Vagina (tissue), 2 donors: Measurements from ENCODE around the gene ACOXL. TPM values are rescaled to one million over a fixed set of nuclear protein-coding genes. Genes with fewer than 3 reads are reported as not detected.

Experiments used
- DNase-seq, 2 donors: peaks; one replicate each; pipeline ENCODE4 v3.0.0-alpha.2; 2017; ENCODE audit errors: extremely low spot score in 2 of 2
- H3K27ac ChIP-seq: fragments of 200-600 bp; sonication (generic); one replicate; pipeline ENCODE4 v1.5.1; 2019
- H3K27me3 ChIP-seq: fragments of 200-600 bp; sonication (generic); one replicate; pipeline ENCODE4 v1.5.1; 2019
- H3K36me3 ChIP-seq, 2 donors: fragments of 200-600 bp; sonication (generic); one replicate each; pipeline ENCODE4 v1.5.1; 2017 to 2019
- H3K4me1 ChIP-seq: fragments of 200-600 bp; sonication (generic); one replicate; pipeline ENCODE4 v1.5.1; 2019
- H3K4me3 ChIP-seq, 2 donors: fragments of 200-600 bp; sonication (generic); 1 replicate in 1 of 2; 2 replicates in 1 of 2; pipeline ENCODE4 v1.5.1; 2016 to 2019
- H3K9me3 ChIP-seq: fragments of 200-600 bp; sonication (generic); one replicate; pipeline ENCODE4 v1.5.1; 2019
- POLR2A ChIP-seq, 2 donors: fragments of 450-650 bp; IDR thresholded peaks; one replicate each; pipeline ENCODE4 v1.6.1; 2017; ENCODE audit warnings: antibody characterized with exemption in 2 of 2, mild to moderate bottlenecking in 2 of 2, moderate library complexity in 2 of 2
- POLR2AphosphoS5 ChIP-seq, 2 donors: sonication (generic); formaldehyde crosslinking; IDR thresholded peaks; one replicate each; pipeline ENCODE4 v1.9.0; 2017; ENCODE audit warnings: antibody characterized with exemption in 2 of 2, mild to moderate bottlenecking in 2 of 2, low read depth in 1 of 2; ENCODE audit not compliant: insufficient read depth in 1 of 2
- intact Hi-C: fragments of 100-400 bp; cut with DNase I; formaldehyde crosslinking; loops from one replicate; pipeline ENCODE4 v1.15.1; 2023
- total RNA-seq: library from RNA; depleted of rRNA; stranded (reverse); fragments of >200 nt; gene quantifications from one replicate; pipeline ENCODE4 v1.2.3, GENCODE V29; 2016
- TF ChIP-seq, protein P1 (sequence below), 3 experiments: fragments of 450-650 bp in 2 of 3; fragments of 200-600 bp in 1 of 3; sonication (generic) in 1 of 3; IDR thresholded peaks; one replicate each; pipeline ENCODE4 v1.5.1; 2017 to 2019; ENCODE audit warnings: antibody characterized with exemption in 3 of 3, mild to moderate bottlenecking in 2 of 3, moderate library complexity in 2 of 3

Gene ACOXL
- total RNA-seq, 1 donor from 2014 or later, result not detected

DNA sequence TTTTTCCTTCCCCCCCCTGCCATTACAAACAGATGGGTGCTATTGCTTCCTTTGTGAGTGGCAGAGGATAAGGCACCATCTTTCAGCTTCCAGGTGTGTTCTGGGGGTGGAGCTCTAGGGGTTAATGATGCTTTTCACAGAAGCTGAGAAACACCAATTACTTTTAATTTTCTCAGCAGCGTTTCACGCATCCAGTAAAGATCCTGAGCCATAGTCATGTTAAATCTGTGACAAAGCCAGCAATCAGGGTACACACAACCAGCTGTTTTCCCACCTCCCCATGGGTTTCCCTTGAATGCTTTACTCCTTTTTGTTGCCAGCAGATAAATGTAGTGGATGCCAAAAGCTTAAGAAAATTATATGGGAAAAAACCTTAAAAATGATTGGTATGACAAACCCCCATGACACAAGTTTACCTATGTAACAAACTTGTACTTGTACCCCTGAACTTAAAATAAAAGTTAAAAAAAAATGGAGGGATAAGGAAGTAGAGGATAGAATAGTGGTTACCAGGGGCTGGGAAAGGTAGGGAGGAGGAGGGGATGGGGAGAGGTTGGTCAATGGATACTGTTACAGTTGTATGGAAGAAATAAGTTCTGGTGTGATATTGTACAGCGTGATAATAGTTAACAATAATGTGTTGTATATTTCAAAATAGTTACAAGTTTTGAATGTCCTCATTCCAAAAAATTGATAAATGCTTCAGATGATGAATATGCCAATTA, 70.0 kb downstream of the ACOXL start:
- no peaks in the 10 kb centered on the region for H3K36me3 ChIP-seq
- H3K4me1 ChIP-seq, result no peaks in the 10 kb centered on the region
- TF ChIP-seq POLR2A (IDR thresholded peaks at IDR 0.05), result no peak
- no peak for TF ChIP-seq POLR2AphosphoS5 (IDR thresholded peaks at IDR 0.05; ENCODE audit: insufficient read depth in 1 of 2, low read depth in 1 of 2)
- TF ChIP-seq, protein P1, sequence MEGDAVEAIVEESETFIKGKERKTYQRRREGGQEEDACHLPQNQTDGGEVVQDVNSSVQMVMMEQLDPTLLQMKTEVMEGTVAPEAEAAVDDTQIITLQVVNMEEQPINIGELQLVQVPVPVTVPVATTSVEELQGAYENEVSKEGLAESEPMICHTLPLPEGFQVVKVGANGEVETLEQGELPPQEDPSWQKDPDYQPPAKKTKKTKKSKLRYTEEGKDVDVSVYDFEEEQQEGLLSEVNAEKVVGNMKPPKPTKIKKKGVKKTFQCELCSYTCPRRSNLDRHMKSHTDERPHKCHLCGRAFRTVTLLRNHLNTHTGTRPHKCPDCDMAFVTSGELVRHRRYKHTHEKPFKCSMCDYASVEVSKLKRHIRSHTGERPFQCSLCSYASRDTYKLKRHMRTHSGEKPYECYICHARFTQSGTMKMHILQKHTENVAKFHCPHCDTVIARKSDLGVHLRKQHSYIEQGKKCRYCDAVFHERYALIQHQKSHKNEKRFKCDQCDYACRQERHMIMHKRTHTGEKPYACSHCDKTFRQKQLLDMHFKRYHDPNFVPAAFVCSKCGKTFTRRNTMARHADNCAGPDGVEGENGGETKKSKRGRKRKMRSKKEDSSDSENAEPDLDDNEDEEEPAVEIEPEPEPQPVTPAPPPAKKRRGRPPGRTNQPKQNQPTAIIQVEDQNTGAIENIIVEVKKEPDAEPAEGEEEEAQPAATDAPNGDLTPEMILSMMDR (IDR thresholded peaks at IDR 0.05), result no peak
- intact Hi-C loops, result no loop called here
- no peak for DNase-seq
- H3K27ac ChIP-seq, result no peak overlapping the region
- no peak overlapping the region for H3K4me3 ChIP-seq
- no peaks in the 10 kb centered on the region for H3K9me3 ChIP-seq
- no peaks in the 10 kb centered on the region for H3K27me3 ChIP-seq

DNA sequence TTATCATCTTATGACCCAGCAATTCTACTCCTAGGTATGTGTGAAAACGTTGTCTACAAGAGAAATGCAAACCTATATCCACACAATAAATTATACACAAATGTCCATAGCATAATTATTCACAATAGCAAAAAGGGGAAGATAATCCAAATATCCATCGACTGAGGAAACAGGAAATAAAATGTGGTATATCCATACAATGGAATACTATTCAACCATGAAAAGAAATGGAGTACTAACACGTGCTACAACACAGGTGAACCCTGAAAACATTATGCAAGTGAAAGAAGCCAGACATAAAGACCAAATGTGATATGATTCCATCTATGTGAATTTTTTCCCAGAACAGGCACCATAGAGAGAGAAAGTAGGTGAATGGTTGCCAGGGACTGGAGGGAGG, 72.1 kb downstream of the ACOXL start:
- TF ChIP-seq POLR2A (IDR thresholded peaks at IDR 0.05) (no peak), POLR2AphosphoS5 (IDR thresholded peaks at IDR 0.05; ENCODE audit: insufficient read depth in 1 of 2, low read depth in 1 of 2) (no peak)
- TF ChIP-seq, protein P1 (IDR thresholded peaks at IDR 0.05), result no peak
- Histone ChIP-seq H3K36me3 (no peaks in the 10 kb centered on the region), H3K4me1 (no peaks in the 10 kb centered on the region), H3K27me3 (no peaks in the 10 kb centered on the region), H3K9me3 (no peaks in the 10 kb centered on the region), H3K4me3 (no peak overlapping the region), H3K27ac (no peak overlapping the region)
- DNase-seq, result no peak
- intact Hi-C loops, result no loop called here

- Histone ChIP-seq H3K4me1 (no peaks in the 10 kb centered on the region), H3K4me3 (no peak overlapping the region), H3K27ac (no peak overlapping the region), H3K27me3 (no peaks in the 10 kb centered on the region), H3K36me3 (no peaks in the 10 kb centered on the region), H3K9me3 (no peaks in the 10 kb centered on the region)
- no peak for TF ChIP-seq POLR2A (IDR thresholded peaks at IDR 0.05)
- TF ChIP-seq POLR2AphosphoS5 (IDR thresholded peaks at IDR 0.05; ENCODE audit: insufficient read depth in 1 of 2, low read depth in 1 of 2), result no peak
- TF ChIP-seq, protein P1 (IDR thresholded peaks at IDR 0.05), result no peak
- intact Hi-C loops, result no loop called here
- DNase-seq, result no peak
These were observed 72.5 kb downstream of the ACOXL start for GRCh38 chr2:110804915-110805314.

GRCh38 chr2:110805894-110806452, 73.6 kb downstream of the ACOXL start:
- Histone ChIP-seq H3K36me3 (no peaks in the 10 kb centered on the region), H3K4me3 (no peak overlapping the region), H3K9me3 (no peaks in the 10 kb centered on the region), H3K4me1 (no peaks in the 10 kb centered on the region), H3K27ac (no peak overlapping the region), H3K27me3 (no peaks in the 10 kb centered on the region)
- TF ChIP-seq POLR2A (IDR thresholded peaks at IDR 0.05) (no peak), POLR2AphosphoS5 (IDR thresholded peaks at IDR 0.05; ENCODE audit: insufficient read depth in 1 of 2, low read depth in 1 of 2) (no peak)
- TF ChIP-seq, protein P1 (IDR thresholded peaks at IDR 0.05), result no peak
- no peak for DNase-seq
- intact Hi-C loops, result no loop called here

DNA sequence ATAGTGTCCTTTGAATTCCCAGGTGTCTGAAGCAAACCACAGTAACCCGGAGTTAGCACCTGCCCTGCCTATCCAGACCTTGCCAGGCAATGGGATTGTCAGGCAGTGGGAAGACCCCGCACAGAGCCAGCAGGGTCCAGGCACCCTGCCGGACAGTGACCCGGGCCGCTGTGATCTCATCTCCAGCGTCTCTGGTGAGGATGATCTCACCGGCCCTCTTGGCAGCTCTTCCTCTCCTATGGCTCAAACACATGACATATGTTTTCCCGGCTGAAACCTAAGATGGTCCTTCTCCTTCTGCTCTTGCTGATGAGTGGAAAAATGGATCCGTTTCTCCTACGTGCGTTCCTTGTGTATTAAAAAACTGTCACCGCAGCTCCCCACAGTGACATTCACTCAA, 75.1 kb downstream of the ACOXL start:
- Histone ChIP-seq H3K36me3 (no peaks in the 10 kb centered on the region), H3K27me3 (no peaks in the 10 kb centered on the region), H3K27ac (no peak overlapping the region), H3K9me3 (no peaks in the 10 kb centered on the region), H3K4me1 (no peaks in the 10 kb centered on the region), H3K4me3 (no peak overlapping the region)
- TF ChIP-seq, protein P1 (IDR thresholded peaks at IDR 0.05), result no peak
- no peak for TF ChIP-seq POLR2AphosphoS5 (IDR thresholded peaks at IDR 0.05; ENCODE audit: insufficient read depth in 1 of 2, low read depth in 1 of 2)
- TF ChIP-seq POLR2A (IDR thresholded peaks at IDR 0.05), result no peak
- intact Hi-C loops, result no loop called here
- DNase-seq, result no peak
